Measurements from ENCODE around the gene EGFR. TPM values are rescaled to one million over a fixed set of nuclear protein-coding genes. Genes with fewer than 3 reads are reported as not detected.

Gene EGFR
- polyA plus RNA-seq, 1 of the 3 experiments (the other 2 are of a cell fraction): 37.6 TPM

GRCh38 chr7:55258631-55259030, 239.8 kb downstream of the EGFR start:
- no peak overlapping the region for H3K27ac ChIP-seq (ENCODE audit: low read depth in 2 of 2, low read length in 1 of 2)
- no peak overlapping the region for H3K4me2 ChIP-seq
- peaks cover 0 to 15% of the 10 kb centered on the region in 2 experiments; a peak in 1 of 4 replicates for H3K4me1 ChIP-seq (ENCODE audit: control insufficient read depth in 1 of 2, insufficient read depth in 2 of 2, low read depth in 1 of 2, low read length in 1 of 2)
- H2AFZ ChIP-seq (ENCODE audit: low read depth): no peak overlapping the region
- DNase-seq: no peak
- no peaks in the 10 kb centered on the region for H4K20me1 ChIP-seq (ENCODE audit: insufficient read depth)
- no peaks in the 10 kb centered on the region for H3K36me3 ChIP-seq (replicated peaks in 1 of 2; ENCODE audit: control insufficient read depth in 1 of 2, insufficient read depth in 2 of 2, low read length in 1 of 2)
- no peak overlapping the region for H3K9ac ChIP-seq
- no peaks in the 10 kb centered on the region for H3K27me3 ChIP-seq (ENCODE audit: insufficient read depth)
- TF ChIP-seq SIN3A (IDR thresholded peaks at IDR 0.05; ENCODE audit: borderline replicate concordance, low read depth, low read length) (no peak), YY1 (IDR thresholded peaks at IDR 0.05; ENCODE audit: low read depth) (no peak), MAX (IDR thresholded peaks at IDR 0.05; ENCODE audit: low read depth) (no peak), TAF1 (IDR thresholded peaks at IDR 0.05; ENCODE audit: borderline replicate concordance, low read depth, low read length) (no peak), MXI1 (IDR thresholded peaks at IDR 0.05; ENCODE audit: low read depth, low read length) (no peak), REST (IDR thresholded peaks at IDR 0.05; ENCODE audit: low read depth, low read length) (no peak), USF2 (IDR thresholded peaks at IDR 0.05; ENCODE audit: borderline replicate concordance, low read depth, low read length) (no peak), CHD2 (IDR thresholded peaks at IDR 0.05; ENCODE audit: low read length, partially characterized antibody) (no peak), JUND (IDR thresholded peaks at IDR 0.05) (no peak), EP300 (IDR thresholded peaks at IDR 0.05; ENCODE audit: borderline replicate concordance in 1 of 2, low read depth in 1 of 2, low read length in 1 of 2) (no peak), PBX3 (IDR thresholded peaks at IDR 0.05) (no peak), RFX5 (IDR thresholded peaks at IDR 0.05; ENCODE audit: low read length) (no peak), USF1 (IDR thresholded peaks at IDR 0.05; ENCODE audit: borderline replicate concordance, low read depth) (no peak)
- WGBS (ENCODE audit: low lambda C conversion rate): 84% methylated on average over 9 of the region's 9 CpGs
- ChIA-PET POLR2A (no interaction called here), CTCF (interaction anchor here (0.6 to 2.7 kb wide), 3 partner anchors 239 to 485 kb away, joined by 3 to 16 read pairs (median 13); partner anchors contain the start of gene EGFR)
- H3K79me2 ChIP-seq (ENCODE audit: insufficient read depth): no peaks in the 10 kb centered on the region
- 0 out of 2 replicates have a peak, but pooled peaks cover 4% of the 10 kb centered on the region for H3K9me3 ChIP-seq
- H3K9me2 ChIP-seq: no peaks in the 10 kb centered on the region
- H3F3A ChIP-seq (replicated peaks; ENCODE audit: insufficient read depth): no peaks in the 10 kb centered on the region
- no peak overlapping the region for H3K4me3 ChIP-seq (ENCODE audit: low read depth in 2 of 2, low read length in 1 of 2)

All from SK-N-SH (cell line).